H9 (cell line): ENCODE measurements around the gene SMG7. TPM values are rescaled to one million over a fixed set of nuclear protein-coding genes. Genes with fewer than 3 reads are reported as not detected.

Experiments
- DNase-seq: peaks from one replicate; pipeline ENCODE4 v3.0.0-alpha.2; 2017
- H2AFZ ChIP-seq: one replicate; pipeline ENCODE4 v1.6.1; 2013; ENCODE audit warnings: mild to moderate bottlenecking, low read length, control low read depth, moderate library complexity
- H2AK5ac ChIP-seq: 2 replicates; pipeline ENCODE4 v1.6.1; 2013; ENCODE audit warnings: low read length, control low read depth, mixed read lengths; ENCODE audit not compliant: insufficient read length
- H2BK120ac ChIP-seq: one replicate; pipeline ENCODE4 v1.6.1; 2013; ENCODE audit warnings: low read depth, mild to moderate bottlenecking, low read length, control low read depth, inconsistent platforms; ENCODE audit not compliant: poor library complexity, severe bottlenecking
- H2BK12ac ChIP-seq: 2 replicates; pipeline ENCODE4 v1.6.1; 2013; ENCODE audit warnings: low read length, control low read depth, mixed read lengths, low read depth; ENCODE audit not compliant: insufficient read length
- H2BK15ac ChIP-seq: 2 replicates; pipeline ENCODE4 v1.6.1; 2013; ENCODE audit warnings: low read depth, low read length, control low read depth
- H2BK20ac ChIP-seq: one replicate; pipeline ENCODE4 v1.6.1; 2013; ENCODE audit warnings: low read depth, mild to moderate bottlenecking, low read length, control low read depth, inconsistent platforms; ENCODE audit not compliant: poor library complexity, severe bottlenecking
- H2BK5ac ChIP-seq: 2 replicates; pipeline ENCODE4 v1.6.1; 2013; ENCODE audit warnings: low read length, control low read depth, mixed read lengths; ENCODE audit not compliant: insufficient read length
- H3K14ac ChIP-seq: 2 replicates; pipeline ENCODE4 v1.6.1; 2013; ENCODE audit warnings: low read length, control low read depth; ENCODE audit not compliant: insufficient read depth
- H3K18ac ChIP-seq: 2 replicates; pipeline ENCODE4 v1.6.1; 2013; ENCODE audit warnings: low read depth, mild to moderate bottlenecking, mixed read lengths, low read length, control low read depth; ENCODE audit not compliant: insufficient read length
- H3K23ac ChIP-seq: 2 replicates; pipeline ENCODE4 v1.6.1; 2013; ENCODE audit warnings: low read length, control low read depth, mixed read lengths, low read depth; ENCODE audit not compliant: insufficient read length
- H3K23me2 ChIP-seq: 2 replicates; pipeline ENCODE4 v1.6.1; 2013; ENCODE audit warnings: low read depth, mild to moderate bottlenecking, mixed read lengths, low read length, control low read depth; ENCODE audit not compliant: insufficient read length, poor library complexity, severe bottlenecking
- H3K27ac ChIP-seq: 2 replicates; pipeline ENCODE4 v1.5.1; 2013; ENCODE audit warnings: low read length, control low read depth, mixed read lengths, low read depth; ENCODE audit not compliant: insufficient read length
- H3K27me3 ChIP-seq: 2 replicates; pipeline ENCODE4 v1.6.1; 2013; ENCODE audit warnings: low read length, control low read depth, inconsistent platforms; ENCODE audit not compliant: insufficient read depth
- H3K4ac ChIP-seq: 2 replicates; pipeline ENCODE4 v1.6.1; 2013; ENCODE audit warnings: low read depth, mild to moderate bottlenecking, control low read depth, inconsistent platforms, low read length, moderate library complexity
- H3K4me1 ChIP-seq: 2 replicates; pipeline ENCODE4 v1.6.1; 2013; ENCODE audit warnings: low read length, control low read depth, inconsistent platforms; ENCODE audit not compliant: insufficient read depth
- H3K4me2 ChIP-seq: 2 replicates; pipeline ENCODE4 v1.6.1; 2013; ENCODE audit warnings: low read length, control low read depth, mixed read lengths; ENCODE audit not compliant: insufficient read length, insufficient read depth
- H3K56ac ChIP-seq: 2 replicates; pipeline ENCODE4 v1.6.1; 2013; ENCODE audit warnings: low read depth, mild to moderate bottlenecking, mixed read lengths, low read length, control low read depth; ENCODE audit not compliant: insufficient read length
- H3K79me1 ChIP-seq: 2 replicates; pipeline ENCODE4 v1.6.1; 2013; ENCODE audit warnings: low read depth, mild to moderate bottlenecking, moderate library complexity, low read length, control low read depth, inconsistent platforms; ENCODE audit not compliant: insufficient read depth, poor library complexity, severe bottlenecking
- H3K79me2 ChIP-seq: 2 replicates; pipeline ENCODE4 v1.6.1; 2013; ENCODE audit warnings: low read length, control low read depth, inconsistent platforms; ENCODE audit not compliant: insufficient read depth
- H3K9ac ChIP-seq: 2 replicates; pipeline ENCODE4 v1.6.1; 2013; ENCODE audit warnings: low read length, control low read depth, mixed read lengths; ENCODE audit not compliant: insufficient read length; ENCODE audit errors: extremely low read depth
- H3K9me3 ChIP-seq: one replicate; pipeline ENCODE4 v1.6.1; 2013; ENCODE audit warnings: low read depth, low read length, inconsistent platforms; ENCODE audit not compliant: control insufficient read depth
- H3T11ph ChIP-seq: one replicate; pipeline ENCODE4 v1.6.1; 2013; ENCODE audit warnings: mild to moderate bottlenecking, low read length, control low read depth, inconsistent platforms
- H4K20me1 ChIP-seq: one replicate; pipeline ENCODE4 v1.6.1; 2013; ENCODE audit not compliant: control insufficient read depth, insufficient read length, insufficient read depth
- H4K5ac ChIP-seq: 2 replicates; pipeline ENCODE4 v1.6.1; 2013; ENCODE audit warnings: low read depth, mild to moderate bottlenecking, mixed read lengths, low read length, control low read depth; ENCODE audit not compliant: insufficient read length
- H4K8ac ChIP-seq: replicated peaks from 2 replicates; pipeline ENCODE4 v1.6.1; 2013; ENCODE audit warnings: low read length, control low read depth, mixed read lengths, low read depth; ENCODE audit not compliant: insufficient read length
- H4K91ac ChIP-seq: 2 replicates; pipeline ENCODE4 v1.6.1; 2013; ENCODE audit warnings: low read depth, mild to moderate bottlenecking, moderate library complexity, mixed read lengths, low read length, control low read depth; ENCODE audit not compliant: insufficient read length
- H3K27ac Mint-ChIP-seq, 3 experiments: 2 replicates in 2 of 3; 3 replicates in 1 of 3; pipeline ENCODE4 v1.8.0; 2020 to 2021; ENCODE audit warnings: mixed read lengths in 3 of 3, mild to moderate bottlenecking in 1 of 3, moderate library complexity in 1 of 3
- H3K27me3 Mint-ChIP-seq: 2 replicates; pipeline ENCODE4 v1.8.0; 2021; ENCODE audit warnings: low read depth, mild to moderate bottlenecking, moderate library complexity, mixed read lengths
- H3K36me3 Mint-ChIP-seq, 3 experiments: 2 replicates in 2 of 3; 3 replicates in 1 of 3; pipeline ENCODE4 v1.8.0; 2020 to 2021; ENCODE audit warnings: low read depth in 3 of 3, mixed read lengths in 3 of 3; ENCODE audit not compliant: insufficient read depth in 1 of 3
- H3K4me1 Mint-ChIP-seq, 2 experiments: 2 replicates each; pipeline ENCODE4 v1.8.0; 2020; ENCODE audit warnings: mixed read lengths in 2 of 2
- H3K4me3 Mint-ChIP-seq, 2 experiments: 2 replicates in 1 of 2; 3 replicates in 1 of 2; pipeline ENCODE4 v1.8.0; 2020 to 2021; ENCODE audit warnings: mild to moderate bottlenecking in 2 of 2, mixed read lengths in 2 of 2, moderate library complexity in 1 of 2
- H3K9me3 Mint-ChIP-seq, 2 experiments: 2 replicates in 1 of 2; 3 replicates in 1 of 2; pipeline ENCODE4 v1.8.0; 2020; ENCODE audit warnings: mild to moderate bottlenecking in 2 of 2, mixed read lengths in 2 of 2, moderate library complexity in 1 of 2
- CTCF ChIP-seq: fragments of 200-600 bp; sonication (generic); conservative IDR thresholded peaks from 3 replicates; pipeline ENCODE4 v1.8.0; 2021; ENCODE audit warnings: antibody characterized with exemption, mild to moderate bottlenecking
- WGBS: extraction: QIAGEN DNeasy Blood & Tissue Kit; methylation state at CpG from one replicate; pipeline ENCODE4 v1.1.7; 2013; ENCODE audit warnings: missing lambda C conversion rate, low lambda C conversion rate, mixed read lengths; ENCODE audit not compliant: insufficient read length; ENCODE audit errors: extremely low coverage; 5-methylcytosine and 5-hydroxymethylcytosine counted together
- total RNA-seq: library from RNA; stranded (reverse); gene quantifications from 2 replicates; pipeline ENCODE4 v1.2.1, GENCODE V29; 2021

SMG7 gene
- total RNA-seq, 1 experiment from 2014 or later, result 77.0 TPM

DNA sequence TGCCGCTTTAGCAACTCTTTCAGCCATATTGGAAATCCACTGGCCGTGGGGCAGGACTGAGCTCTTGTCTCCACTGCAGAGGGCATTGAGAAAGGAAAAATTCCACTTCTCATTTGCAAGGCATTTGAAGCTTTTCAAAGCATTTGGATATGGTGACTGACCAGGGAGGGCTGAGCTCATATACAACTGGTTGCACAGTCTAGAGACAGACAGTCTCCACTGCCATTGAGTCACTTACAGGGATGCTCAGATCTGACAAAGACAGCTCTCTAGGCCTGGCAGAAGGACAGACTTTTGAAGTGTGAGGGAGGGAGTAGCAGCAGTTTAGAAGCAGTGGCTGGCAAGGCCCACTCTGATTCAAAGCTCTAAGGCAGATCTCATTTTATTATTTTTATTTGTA is 93.7 kb downstream of the SMG7 start:
- Histone ChIP-seq H4K8ac (no peak overlapping the region), H3K9ac (no peak overlapping the region), H4K91ac (no peak overlapping the region), H2BK5ac (no peak overlapping the region), H3K23me2 (no peaks in the 10 kb centered on the region), H2AFZ (no peak overlapping the region), H3K9me3 (no peaks in the 10 kb centered on the region), H3K27me3 (no peaks in the 10 kb centered on the region), H3K14ac (no peak overlapping the region), H3K79me1 (no peaks in the 10 kb centered on the region), H4K20me1 (no peaks in the 10 kb centered on the region), H4K5ac (no peak overlapping the region), H2BK120ac (no peak overlapping the region), H2BK12ac (no peak overlapping the region), H3K4me1 (no peaks in the 10 kb centered on the region), H3K23ac (no peak overlapping the region), H3K27ac (no peak overlapping the region), H2BK15ac (no peak overlapping the region), H3K56ac (no peak overlapping the region), H2BK20ac (no peak overlapping the region), H3K4ac (no peak overlapping the region), H3K79me2 (no peaks in the 10 kb centered on the region), H3T11ph (no peak overlapping the region), H2AK5ac (no peak overlapping the region), H3K18ac (no peak overlapping the region), H3K4me2 (no peak overlapping the region)
- no peak for TF ChIP-seq CTCF
- H3K4me3 Mint-ChIP-seq, result no peak overlapping the region
- H3K27me3 Mint-ChIP-seq, result no peaks in the 10 kb centered on the region
- no peaks in the 10 kb centered on the region for H3K4me1 Mint-ChIP-seq
- H3K36me3 Mint-ChIP-seq, result no peaks in the 10 kb centered on the region
- no peak for DNase-seq
- no peaks in the 10 kb centered on the region for H3K9me3 Mint-ChIP-seq
- no peak overlapping the region for H3K27ac Mint-ChIP-seq
- no CpG with 5 or more reads among the region's 2 CpGs for WGBS
